ENCODE data around the gene SLC6A9.

The SLC6A9 gene

DNA sequence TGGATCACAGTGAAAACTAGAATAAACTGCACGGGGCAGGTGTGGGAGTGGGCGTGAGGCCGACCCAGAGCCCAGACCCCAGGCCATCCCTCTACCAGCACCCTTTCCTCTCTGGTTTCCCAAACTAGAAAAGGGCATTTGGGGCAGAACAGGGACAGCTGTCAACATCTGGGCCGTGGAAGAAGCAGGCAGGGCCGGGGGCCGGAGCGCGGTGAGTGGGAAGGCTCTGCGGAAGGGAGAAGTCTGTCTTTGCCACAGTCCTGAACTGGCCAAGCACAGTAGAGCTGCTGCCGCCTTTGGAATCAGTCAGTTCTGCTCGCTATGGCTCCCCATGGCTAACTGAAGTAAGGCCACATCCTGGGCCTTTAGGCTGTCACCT lies 33.3 kb downstream of the SLC6A9 start:
- no peak for DNase-seq

DNA sequence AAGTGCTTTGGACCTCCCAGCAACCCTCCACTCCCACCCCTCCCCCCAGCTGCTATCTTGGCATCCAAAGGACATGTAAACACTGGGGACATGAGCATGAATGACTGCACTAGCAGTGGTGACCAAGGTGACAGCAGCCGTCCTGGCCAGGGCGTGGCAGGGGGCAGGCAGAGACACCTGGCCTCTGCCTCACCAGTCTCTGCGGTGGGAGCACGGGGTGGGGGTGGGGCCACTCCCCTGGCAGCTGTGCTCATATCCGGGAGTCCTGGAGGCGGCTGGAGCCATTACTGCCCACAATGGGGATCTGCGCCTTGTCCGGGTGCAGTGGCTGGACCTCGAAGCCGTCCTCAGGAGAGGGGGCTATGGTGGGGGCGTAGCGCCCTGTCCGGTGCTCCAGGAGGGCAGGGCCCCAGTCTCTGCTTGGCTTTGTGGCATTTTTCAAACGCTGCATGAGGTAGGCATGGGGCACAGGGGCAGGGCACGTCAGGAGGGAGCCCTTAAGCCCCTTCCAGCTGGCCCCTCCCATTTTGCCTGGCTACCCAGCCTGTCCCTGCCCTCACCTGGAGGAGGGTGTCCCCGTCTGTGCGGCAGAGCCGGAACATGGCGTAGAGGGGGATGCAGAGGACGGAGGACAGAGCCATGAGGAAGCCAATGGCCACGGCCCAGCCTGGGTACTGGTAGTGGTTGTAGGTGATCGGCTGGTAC lies 33.8 kb downstream of the SLC6A9 start:
- no peak for DNase-seq

DNA sequence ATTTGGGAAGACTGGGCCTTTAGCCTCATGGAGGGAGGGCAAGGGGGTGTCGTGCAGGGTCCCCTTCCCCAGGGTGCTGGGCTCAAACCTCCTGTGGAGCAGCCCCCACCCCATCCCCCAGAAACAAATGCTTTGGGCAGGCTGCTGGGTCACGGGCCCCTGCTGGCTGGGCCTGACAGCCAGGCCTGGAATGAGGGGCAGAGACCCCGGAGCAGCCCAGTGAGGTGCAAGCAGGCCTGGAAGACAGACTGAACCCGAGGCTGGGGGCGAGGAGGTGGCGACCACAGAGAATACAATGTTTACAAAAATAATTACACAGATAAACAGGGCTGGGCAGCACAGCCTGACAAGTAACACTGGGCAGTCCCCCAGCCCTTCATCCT lies 34.5 kb downstream of the SLC6A9 start:
- DNase-seq, result no peak

DNA sequence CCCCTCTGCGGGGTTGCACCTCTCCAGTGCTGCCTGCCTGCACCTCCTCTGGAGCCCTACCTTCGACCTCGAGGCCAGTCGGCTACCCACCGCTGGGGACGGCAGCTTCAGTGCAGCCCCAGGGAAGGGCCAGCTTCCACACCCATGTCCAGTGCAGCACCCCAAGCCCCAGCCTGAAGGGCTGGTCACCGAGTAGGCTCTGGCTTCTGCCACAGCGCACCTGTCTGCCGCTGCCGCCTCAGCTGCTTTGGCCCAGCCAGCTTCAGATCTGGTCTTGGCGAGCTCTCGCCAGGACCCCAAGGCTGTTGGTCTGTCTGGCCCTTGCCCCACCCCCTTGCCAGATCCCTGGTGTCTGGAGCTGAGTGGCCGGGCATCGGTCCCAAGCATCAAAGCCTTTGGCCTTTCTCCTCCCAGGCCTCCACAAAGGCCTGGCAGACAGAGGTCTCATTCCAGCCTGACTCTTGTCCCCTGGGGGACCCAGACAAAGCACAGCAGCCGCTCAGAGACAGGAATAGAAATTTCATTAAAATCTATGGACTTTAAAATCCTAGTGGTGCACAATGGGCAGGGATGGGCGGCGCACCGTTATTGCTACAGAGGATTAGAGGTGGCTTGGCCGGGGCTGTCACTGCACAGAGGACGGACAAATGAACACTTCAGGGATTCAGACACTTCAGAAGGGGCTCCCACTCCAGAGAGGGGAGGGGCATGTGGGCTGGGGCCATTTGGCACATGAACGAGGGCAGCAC lies 35.1 kb downstream of the SLC6A9 start:
- no peak for DNase-seq

DNA sequence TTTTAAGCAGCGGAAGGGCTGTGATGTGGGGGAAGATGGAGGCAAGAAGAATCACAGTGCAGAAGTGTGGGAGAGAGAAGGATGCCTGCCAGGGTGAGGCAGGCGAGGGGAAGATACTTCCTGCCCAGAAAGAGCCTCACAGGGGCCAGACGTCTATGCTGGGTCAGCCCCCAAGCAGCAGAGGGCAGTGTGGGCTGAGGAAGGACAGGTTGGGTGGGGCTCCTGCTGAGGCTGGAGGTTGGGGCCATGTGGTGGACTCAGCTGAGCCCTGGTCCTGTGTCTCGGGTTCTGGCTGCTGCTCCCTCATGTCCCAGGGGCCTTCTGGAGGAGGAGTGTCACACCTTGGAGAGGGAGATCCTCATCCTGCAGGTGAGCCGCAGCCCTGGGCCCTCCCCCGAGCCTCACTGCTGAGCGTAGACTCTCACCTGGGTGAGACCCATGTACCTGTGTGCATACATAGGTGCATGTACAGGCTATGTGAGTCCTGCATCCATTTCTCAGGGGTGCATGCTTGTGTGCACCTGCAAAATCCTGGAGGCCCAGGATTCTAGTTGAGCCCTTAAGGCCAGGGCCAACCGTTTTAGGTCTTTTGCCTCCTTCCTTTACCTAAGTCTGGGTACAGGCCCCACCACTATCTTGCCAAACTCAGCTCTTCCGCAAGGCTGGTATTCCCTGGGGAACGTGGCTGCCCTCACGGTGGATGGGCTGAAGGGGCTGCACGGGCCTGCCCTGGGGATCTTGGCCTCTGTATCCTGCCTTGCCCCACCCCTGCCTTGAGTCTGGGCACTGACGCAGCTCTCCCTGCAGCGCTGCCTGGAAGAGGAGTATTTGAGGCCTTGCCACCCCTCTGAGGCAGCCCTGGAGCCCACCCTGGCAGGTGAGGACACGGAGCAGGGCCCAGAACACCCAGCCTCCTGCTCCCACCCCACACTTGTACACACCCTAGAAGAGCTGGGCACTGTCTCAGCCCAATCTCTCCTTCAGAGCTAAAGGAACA lies 36.2 kb downstream of the SLC6A9 start:
- no peak for DNase-seq

DNA sequence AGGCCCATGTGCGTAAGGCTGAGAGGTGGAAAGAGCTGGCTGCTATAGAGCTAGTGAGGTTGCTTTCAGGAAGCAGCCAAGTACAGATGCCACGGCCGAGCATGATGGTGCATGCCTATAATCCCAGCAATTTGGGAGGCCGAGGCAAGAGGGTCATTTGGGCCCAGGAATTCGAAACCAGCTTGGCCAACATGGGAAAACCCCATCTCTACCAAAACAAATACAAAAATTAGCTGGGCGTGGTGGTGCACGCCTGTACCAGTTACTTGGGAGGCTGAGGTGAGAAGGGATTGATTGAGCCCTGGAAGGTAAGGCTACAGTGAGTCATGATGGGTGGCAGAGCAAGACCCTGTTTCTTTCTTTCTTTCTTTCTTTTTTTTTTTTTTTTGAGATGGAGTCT lies 37.2 kb downstream of the SLC6A9 start:
- DNase-seq, result no peak

- no peak for DNase-seq
Observed at GRCh38 chr1:43993206-43993914, 37.9 kb downstream of the SLC6A9 start.

- no peak for DNase-seq
Observed at GRCh38 chr1:43992232-43992995, 38.8 kb downstream of the SLC6A9 start.

DNA sequence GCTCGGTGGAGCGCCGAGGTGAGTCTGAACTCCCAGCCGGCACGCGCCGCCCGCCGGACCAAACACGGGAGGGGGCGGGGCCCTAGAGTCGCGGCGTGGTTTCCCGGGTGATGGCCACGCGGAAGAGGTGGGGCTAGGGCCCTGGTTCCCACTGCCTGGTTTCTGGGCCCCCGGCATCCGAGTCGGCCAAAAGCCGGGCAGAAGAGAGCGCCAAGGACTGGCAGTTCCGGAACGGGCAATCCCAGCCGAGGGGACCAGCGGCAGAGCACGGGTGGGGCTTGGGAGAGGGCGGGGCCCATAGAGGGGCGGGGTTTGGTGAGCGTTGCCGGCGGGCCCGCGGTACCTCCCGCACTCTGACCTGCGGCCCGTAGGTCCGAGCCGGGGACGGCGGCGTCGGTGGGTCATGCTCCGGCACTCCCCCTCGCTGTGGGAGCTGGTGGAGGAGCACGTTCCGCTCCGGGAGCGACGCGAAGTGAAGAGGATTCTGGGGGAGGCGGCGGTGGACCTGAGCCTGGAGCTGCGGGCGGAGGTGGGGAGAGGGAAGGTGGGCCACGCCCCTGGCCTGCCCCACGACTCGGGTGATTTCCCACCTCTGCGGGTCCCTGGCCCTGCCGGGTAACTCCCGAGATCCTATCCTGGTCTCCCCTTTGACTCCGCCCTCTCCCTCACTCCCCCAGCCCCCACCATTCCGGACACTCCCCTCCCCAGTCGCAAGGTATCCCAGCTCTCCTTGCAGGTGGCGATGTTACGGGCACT lies 39.6 kb downstream of the SLC6A9 start, which contains the start of gene CCDC24:
CCDC24 (plus strand) TSS at position 124 of the 756 bp plus-strand sequence; CDS start at position 404, 280 bp downstream.
- DNase-seq, result no peak

GRCh38 chr1:43991200-43991475 lies 40.1 kb downstream of the SLC6A9 start:
- DNase-seq, result no peak

DNA sequence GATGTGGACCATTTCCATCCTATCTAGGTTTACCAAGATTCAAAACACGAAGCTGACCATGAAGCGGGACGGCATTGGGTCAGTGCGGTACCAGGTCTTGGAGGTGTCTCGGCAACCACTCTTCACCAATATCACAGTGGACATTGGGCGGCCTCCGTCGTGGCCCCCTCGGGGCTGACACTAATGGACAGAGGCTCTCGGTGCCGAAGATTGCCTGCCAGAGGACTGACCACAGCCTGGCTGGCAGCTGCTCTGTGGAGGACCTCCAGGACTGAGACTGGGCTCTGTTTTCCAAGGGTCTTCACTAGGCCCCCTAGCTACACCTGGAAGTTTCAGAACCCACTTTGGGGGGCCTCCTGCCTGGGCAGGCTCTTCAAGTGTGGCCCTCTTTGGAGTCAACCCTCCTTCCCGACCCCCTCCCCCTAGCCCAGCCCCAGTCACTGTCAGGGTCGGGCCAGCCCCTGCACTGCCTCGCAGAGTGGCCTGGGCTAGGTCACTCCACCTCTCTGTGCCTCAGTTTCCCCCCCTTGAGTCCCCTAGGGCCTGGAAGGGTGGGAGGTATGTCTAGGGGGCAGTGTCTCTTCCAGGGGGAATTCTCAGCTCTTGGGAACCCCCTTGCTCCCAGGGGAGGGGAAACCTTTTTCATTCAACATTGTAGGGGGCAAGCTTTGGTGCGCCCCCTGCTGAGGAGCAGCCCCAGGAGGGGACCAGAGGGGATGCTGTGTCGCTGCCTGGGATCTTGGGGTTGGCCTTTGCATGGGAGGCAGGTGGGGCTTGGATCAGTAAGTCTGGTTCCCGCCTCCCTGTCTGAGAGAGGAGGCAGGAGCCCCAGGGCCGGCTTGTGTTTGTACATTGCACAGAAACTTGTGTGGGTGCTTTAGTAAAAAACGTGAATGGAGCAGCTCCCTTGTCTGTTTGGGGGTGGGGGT lies 40.7 kb downstream of the SLC6A9 start:
- DNase-seq, result no peak

DNA sequence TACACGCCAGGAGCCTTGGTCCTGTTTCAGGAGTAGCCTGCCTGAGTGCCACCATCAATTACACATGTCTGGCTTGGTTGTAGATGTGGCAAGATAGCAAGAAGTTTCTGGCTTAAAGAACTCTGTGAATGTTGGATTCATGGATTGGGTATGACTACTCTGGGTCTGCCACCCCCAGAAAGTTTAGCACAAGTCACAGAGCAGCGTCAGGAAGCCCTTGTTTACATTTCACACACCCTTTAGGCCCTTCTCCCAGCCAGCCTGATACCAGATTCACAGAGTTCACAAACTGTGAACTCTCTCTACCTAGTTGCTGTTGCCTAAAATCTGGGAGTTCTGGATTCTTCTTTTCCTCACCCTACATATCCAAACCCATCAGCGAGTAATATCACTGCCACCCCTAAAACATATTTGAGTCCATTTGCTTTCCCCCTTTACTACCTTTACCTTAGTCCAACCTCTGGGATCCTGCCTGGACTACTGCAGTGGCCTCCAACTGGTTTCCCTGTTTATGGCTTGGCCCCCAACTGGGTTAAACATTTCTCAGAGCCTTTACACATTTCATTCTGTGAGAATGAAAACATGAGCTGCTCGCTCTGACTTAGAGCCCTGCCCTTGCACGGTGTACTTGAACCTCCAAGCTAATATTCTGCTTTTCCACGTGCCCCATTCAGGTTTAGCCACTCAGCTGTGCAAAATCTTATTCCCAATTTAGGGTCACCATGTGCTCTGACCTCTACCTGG lies 43.9 kb downstream of the SLC6A9 start:
- no peak for DNase-seq

GRCh38 chr1:43986712-43987111 lies 44.5 kb downstream of the SLC6A9 start:
- no peak for DNase-seq

GRCh38 chr1:43985984-43986595 lies 45.2 kb downstream of the SLC6A9 start:
- no peak for DNase-seq

DNA sequence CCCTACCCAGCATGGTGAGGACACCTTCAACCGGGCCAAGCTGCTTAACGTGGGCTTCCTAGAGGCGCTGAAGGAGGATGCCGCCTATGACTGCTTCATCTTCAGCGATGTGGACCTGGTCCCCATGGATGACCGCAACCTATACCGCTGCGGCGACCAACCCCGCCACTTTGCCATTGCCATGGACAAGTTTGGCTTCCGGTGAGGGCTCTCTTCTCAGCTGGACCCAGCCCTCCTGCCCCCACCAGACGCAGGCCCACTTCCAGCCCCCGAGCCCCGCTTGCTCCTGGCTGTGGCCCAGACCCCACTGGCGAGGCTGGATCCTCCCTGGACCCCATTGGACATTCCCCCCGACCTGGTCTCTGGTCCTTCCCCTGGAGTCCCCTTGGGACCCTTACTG lies 46.4 kb downstream of the SLC6A9 start:
- no peak for DNase-seq

DNA sequence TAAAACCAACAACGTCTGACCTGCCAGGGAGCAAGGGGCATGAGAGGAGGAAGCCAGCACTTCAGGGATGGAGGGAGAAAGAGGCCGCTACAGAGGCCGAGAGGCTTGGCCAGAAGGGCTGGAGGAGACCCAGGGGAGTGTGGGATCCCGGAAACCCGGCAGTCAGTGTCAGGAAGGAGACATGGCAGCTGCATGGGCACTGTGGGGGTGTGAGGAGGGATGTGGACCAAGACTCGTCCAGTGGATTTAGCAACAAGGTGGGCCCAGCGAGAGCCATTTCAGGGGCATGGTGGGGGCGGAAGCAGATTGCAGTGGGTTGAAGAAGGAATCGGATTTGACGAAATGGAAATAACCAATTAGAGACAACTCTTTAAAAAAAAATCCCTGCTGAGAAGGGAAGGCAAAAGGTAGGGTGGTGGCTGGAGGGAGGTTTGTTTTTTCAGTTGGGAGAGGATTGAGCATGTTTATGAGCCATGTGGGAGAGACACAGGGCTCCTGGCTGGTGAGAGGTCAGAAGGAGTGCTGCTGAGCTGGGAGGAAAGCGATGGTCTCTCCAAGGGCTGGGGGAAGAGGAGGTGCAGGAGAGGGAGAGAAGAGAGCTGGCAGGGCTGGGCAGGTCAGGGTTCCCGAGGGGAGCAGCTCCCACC lies 47.9 kb downstream of the SLC6A9 start:
- DNase-seq, result no peak

DNA sequence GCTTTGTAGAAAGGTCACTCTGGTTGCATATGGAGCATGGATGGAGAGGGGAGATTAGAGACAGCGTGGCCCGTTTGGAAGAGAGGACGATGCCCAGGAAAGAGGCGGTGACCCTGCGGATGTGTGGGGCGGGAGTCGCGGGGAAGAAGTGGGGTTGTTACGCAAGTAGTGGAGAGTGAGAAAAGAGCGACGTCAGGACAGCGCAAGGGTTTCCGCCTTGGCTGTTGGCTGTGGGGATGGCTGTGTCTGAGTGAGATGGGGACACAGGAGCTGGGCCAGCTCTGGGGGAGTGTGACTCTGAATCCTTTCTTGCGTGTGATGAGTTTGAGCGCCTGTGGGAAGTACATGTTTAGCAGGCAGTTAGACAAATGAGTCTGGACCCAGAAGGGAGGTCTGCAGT lies 48.5 kb downstream of the SLC6A9 start:
- DNase-seq, result no peak

- no peak for DNase-seq
Observed at GRCh38 chr1:43982241-43982640, 49.0 kb downstream of the SLC6A9 start.
